Neuronal stem cell (in vitro differentiated cells): ENCODE results near the gene TERF2IP.

Experiments used
- DNase-seq: peaks from one replicate; pipeline ENCODE4 v3.0.0-alpha.2; 2013; ENCODE audit warnings: low spot score
- H2AFZ ChIP-seq: one replicate; pipeline ENCODE4 v1.6.1; 2013; ENCODE audit warnings: mild to moderate bottlenecking, low read length, inconsistent platforms
- H2AK5ac ChIP-seq: 2 replicates; pipeline ENCODE4 v1.6.1; 2013; ENCODE audit warnings: low read depth, mild to moderate bottlenecking, inconsistent platforms, low read length, moderate library complexity, mixed read lengths
- H2BK120ac ChIP-seq: 2 replicates; pipeline ENCODE4 v1.6.1; 2013; ENCODE audit warnings: low read depth, mild to moderate bottlenecking, inconsistent platforms, low read length, moderate library complexity, mixed read lengths
- H2BK12ac ChIP-seq: one replicate; pipeline ENCODE4 v1.6.1; 2013; ENCODE audit warnings: low read length, inconsistent platforms
- H2BK15ac ChIP-seq: 2 replicates; pipeline ENCODE4 v1.6.1; 2013; ENCODE audit warnings: mild to moderate bottlenecking, low read length, inconsistent platforms, mixed read lengths
- H2BK5ac ChIP-seq: one replicate; pipeline ENCODE4 v1.6.1; 2013; ENCODE audit warnings: inconsistent platforms, mild to moderate bottlenecking, low read length, moderate library complexity
- H3K14ac ChIP-seq: one replicate; pipeline ENCODE4 v1.6.1; 2013; ENCODE audit warnings: low read length, inconsistent platforms
- H3K18ac ChIP-seq: 2 replicates; pipeline ENCODE4 v1.6.1; 2013; ENCODE audit warnings: low read length, inconsistent platforms
- H3K23ac ChIP-seq: 2 replicates; pipeline ENCODE4 v1.6.1; 2013; ENCODE audit warnings: low read depth, mild to moderate bottlenecking, mixed read lengths, low read length, inconsistent platforms; ENCODE audit not compliant: poor library complexity
- H3K27ac ChIP-seq: replicated peaks from 3 replicates; pipeline ENCODE4 v1.5.1; 2013; ENCODE audit warnings: low read length, inconsistent platforms
- H3K27me3 ChIP-seq, 3 experiments: 2 replicates each; pipeline ENCODE4 v1.6.1; 2013; ENCODE audit warnings: low read length in 3 of 3, mild to moderate bottlenecking in 2 of 3, inconsistent platforms in 1 of 3, low read depth in 1 of 3, mixed read lengths in 1 of 3, moderate library complexity in 1 of 3; ENCODE audit not compliant: control insufficient read depth in 3 of 3, insufficient read depth in 3 of 3
- H3K36me3 ChIP-seq, 2 donors: replicated peaks in 1 of 2; 2 replicates each; pipeline ENCODE4 v1.6.1; 2013; ENCODE audit warnings: low read length in 2 of 2; ENCODE audit not compliant: control insufficient read depth in 2 of 2, insufficient read depth in 2 of 2
- H3K4ac ChIP-seq: 2 replicates; pipeline ENCODE4 v1.6.1; 2013; ENCODE audit warnings: inconsistent platforms, mild to moderate bottlenecking, low read length, moderate library complexity
- H3K4me1 ChIP-seq, 2 donors: 1 replicate in 1 of 2; 2 replicates in 1 of 2; pipeline ENCODE4 v1.6.1; 2013; ENCODE audit warnings: low read length in 2 of 2, low read depth in 1 of 2; ENCODE audit not compliant: control insufficient read depth in 2 of 2, insufficient read depth in 1 of 2
- H3K4me2 ChIP-seq: one replicate; pipeline ENCODE4 v1.6.1; 2013; ENCODE audit warnings: mild to moderate bottlenecking, low read length, inconsistent platforms; ENCODE audit not compliant: insufficient read depth, poor library complexity, severe bottlenecking
- H3K4me3 ChIP-seq, 2 donors: 2 replicates each; pipeline ENCODE4 v1.5.1; 2013; ENCODE audit warnings: low read length in 2 of 2, mild to moderate bottlenecking in 2 of 2, inconsistent platforms in 1 of 2, moderate library complexity in 1 of 2
- H3K79me1 ChIP-seq: one replicate; pipeline ENCODE4 v1.6.1; 2013; ENCODE audit warnings: low read depth, mild to moderate bottlenecking, inconsistent platforms, low read length, moderate library complexity
- H3K9ac ChIP-seq: one replicate; pipeline ENCODE4 v1.6.1; 2013; ENCODE audit warnings: mild to moderate bottlenecking, low read depth, low read length, inconsistent platforms; ENCODE audit not compliant: poor library complexity
- H3K9me3 ChIP-seq, 2 donors: replicated peaks in 1 of 2; 2 replicates each; pipeline versions ENCODE3 to v1.6.1; 2013; ENCODE audit warnings: low read length in 2 of 2, mild to moderate bottlenecking in 2 of 2, inconsistent platforms in 1 of 2, low read depth in 1 of 2, mixed read lengths in 1 of 2, moderate library complexity in 1 of 2; ENCODE audit not compliant: control insufficient read depth in 2 of 2, insufficient read depth in 1 of 2
- H4K8ac ChIP-seq: one replicate; pipeline ENCODE4 v1.6.1; 2013; ENCODE audit warnings: low read depth, mild to moderate bottlenecking, inconsistent platforms, low read length, moderate library complexity
- H4K91ac ChIP-seq: one replicate; pipeline ENCODE4 v1.6.1; 2013; ENCODE audit warnings: low read length, low read depth, mild to moderate bottlenecking, inconsistent platforms; ENCODE audit not compliant: poor library complexity
- WGBS, 2 donors: extraction: QIAGEN DNeasy Blood & Tissue Kit; methylation state at CpG; one replicate each; pipeline ENCODE4 v1.1.7; 2013; ENCODE audit warnings: missing lambda C conversion rate in 2 of 2, mixed read lengths in 1 of 2; ENCODE audit not compliant: insufficient read length in 2 of 2, insufficient replicate concordance in 1 of 2; ENCODE audit errors: extremely low coverage in 2 of 2; 5-methylcytosine and 5-hydroxymethylcytosine counted together

Gene TERF2IP

GRCh38 chr16:75660726-75661302 is 13.2 kb downstream of the TERF2IP start:
- DNase-seq, result no peak
- no peak overlapping the region for H2BK15ac ChIP-seq
- H3K9ac ChIP-seq, result no peak overlapping the region
- no CpG with 5 or more reads among the region's 4 CpGs for WGBS, 2 donors
- no peaks in the 10 kb centered on the region for H3K9me3 ChIP-seq
- H3K23ac ChIP-seq, result no peak overlapping the region
- no peak overlapping the region for H3K4me3 ChIP-seq
- no peak overlapping the region for H2BK5ac ChIP-seq
- peaks cover 20 to 53% of the 10 kb centered on the region in 2 donors for H3K36me3 ChIP-seq
- H2AK5ac ChIP-seq, result no peak overlapping the region
- no peak overlapping the region for H4K8ac ChIP-seq
- H2AFZ ChIP-seq, result no peak overlapping the region
- H3K4me1 ChIP-seq, result no peaks in the 10 kb centered on the region
- H2BK12ac ChIP-seq, result no peak overlapping the region
- no peak overlapping the region for H3K18ac ChIP-seq
- H3K27me3 ChIP-seq, result no peaks in the 10 kb centered on the region
- H3K14ac ChIP-seq, result no peak overlapping the region
- H3K4ac ChIP-seq, result no peak overlapping the region
- H3K27ac ChIP-seq, result no peak overlapping the region
- H3K4me2 ChIP-seq, result no peak overlapping the region
- no peak overlapping the region for H4K91ac ChIP-seq
- H3K79me1 ChIP-seq, result no peaks in the 10 kb centered on the region
- no peak overlapping the region for H2BK120ac ChIP-seq

GRCh38 chr16:75667503-75667902 is 19.9 kb downstream of the TERF2IP start:
- no peak overlapping the region for H2AK5ac ChIP-seq
- no peaks in the 10 kb centered on the region for H3K9me3 ChIP-seq
- H2AFZ ChIP-seq, result no peak overlapping the region
- no peak overlapping the region for H2BK120ac ChIP-seq
- H3K4me2 ChIP-seq, result no peak overlapping the region
- no peak overlapping the region for H4K8ac ChIP-seq
- no peak overlapping the region for H2BK12ac ChIP-seq
- H3K4ac ChIP-seq, result no peak overlapping the region
- H3K4me1 ChIP-seq, result no peaks in the 10 kb centered on the region
- no peak overlapping the region for H3K18ac ChIP-seq
- H3K36me3 ChIP-seq, result no peaks in the 10 kb centered on the region
- H3K23ac ChIP-seq, result no peak overlapping the region
- no peak overlapping the region for H3K14ac ChIP-seq
- no peak overlapping the region for H4K91ac ChIP-seq
- no peak overlapping the region for H3K27ac ChIP-seq
- no peaks in the 10 kb centered on the region for H3K27me3 ChIP-seq
- no peaks in the 10 kb centered on the region for H3K79me1 ChIP-seq
- H3K4me3 ChIP-seq, result no peak overlapping the region
- H3K9ac ChIP-seq, result no peak overlapping the region
- no peak overlapping the region for H2BK15ac ChIP-seq
- no peak overlapping the region for H2BK5ac ChIP-seq
- no peak for DNase-seq

- Histone ChIP-seq H3K36me3 (no peaks in the 10 kb centered on the region), H3K4me2 (no peak within 1 kb of the TSS), H3K27ac (no peak within 1 kb of the TSS), H4K91ac (no peak within 1 kb of the TSS), H3K4me1 (no peaks in the 10 kb centered on the region), H3K27me3 (no peaks in the 10 kb centered on the region), H3K4me3 (no peak within 1 kb of the TSS), H2BK15ac (no peak within 1 kb of the TSS), H2AFZ (no peak within 1 kb of the TSS), H3K23ac (no peak within 1 kb of the TSS), H2AK5ac (no peak within 1 kb of the TSS), H3K4ac (no peak within 1 kb of the TSS), H3K9me3 (no peaks in the 10 kb centered on the region), H3K18ac (no peak within 1 kb of the TSS), H4K8ac (no peak within 1 kb of the TSS), H3K79me1 (no peaks in the 10 kb centered on the region), H3K9ac (no peak within 1 kb of the TSS), H3K14ac (no peak within 1 kb of the TSS), H2BK12ac (no peak within 1 kb of the TSS), H2BK5ac (no peak within 1 kb of the TSS), H2BK120ac (no peak within 1 kb of the TSS)
- no CpG with 5 or more reads among the region's 4 CpGs for WGBS, 2 donors
- no peak for DNase-seq
Measured at GRCh38 chr16:75676909-75677308, 29.3 kb downstream of the TERF2IP start, which contains the start of gene CPHXL2. Gene CPHXL2, minus strand, starts transcription at chr16:75677009. Its CDS starts 10 bp downstream, at chr16:75676999.

DNA sequence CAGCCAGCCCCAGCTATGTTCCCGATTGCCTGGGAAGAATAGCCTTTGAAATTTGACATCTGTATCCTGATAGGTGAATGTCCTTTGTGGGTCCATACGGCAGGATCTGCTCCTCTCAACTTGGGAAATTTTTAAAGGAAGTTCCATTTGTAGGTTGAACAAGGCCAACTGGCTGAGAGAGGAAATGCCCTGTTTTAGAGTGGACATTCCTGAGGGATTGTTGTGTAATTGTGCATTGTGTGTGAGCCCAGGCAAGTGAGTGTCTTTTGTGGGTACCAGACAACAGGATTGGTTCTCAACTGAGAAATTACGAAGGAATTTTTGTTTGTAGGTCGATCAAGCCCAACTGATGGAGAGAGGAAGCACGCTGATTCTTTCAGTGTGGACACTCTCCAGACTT is 31.8 kb downstream of the TERF2IP start:
- H3K36me3 ChIP-seq, result no peaks in the 10 kb centered on the region

More for the DNA sequence above, 31.8 kb downstream of the TERF2IP start:
- no peak overlapping the region for H3K23ac ChIP-seq
- H4K91ac ChIP-seq, result no peak overlapping the region
- H3K27ac ChIP-seq, result no peak overlapping the region
- H2BK120ac ChIP-seq, result no peak overlapping the region
- H3K4me3 ChIP-seq, result no peak overlapping the region
- no peaks in the 10 kb centered on the region for H3K27me3 ChIP-seq
- no peaks in the 10 kb centered on the region for H3K4me1 ChIP-seq
- H3K79me1 ChIP-seq, result no peaks in the 10 kb centered on the region
- no peak overlapping the region for H2BK15ac ChIP-seq
- no CpG with 5 or more reads among the region's 5 CpGs for WGBS, 2 donors
- H4K8ac ChIP-seq, result no peak overlapping the region
- H3K4ac ChIP-seq, result no peak overlapping the region
- peaks cover under 1 to 14% of the 10 kb centered on the region in 2 donors for H3K9me3 ChIP-seq
- H2BK12ac ChIP-seq, result no peak overlapping the region
- no peak overlapping the region for H2AK5ac ChIP-seq
- no peak for DNase-seq
- no peak overlapping the region for H3K14ac ChIP-seq
- no peak overlapping the region for H2AFZ ChIP-seq
- no peak overlapping the region for H2BK5ac ChIP-seq
- no peak overlapping the region for H3K18ac ChIP-seq
- H3K4me2 ChIP-seq, result no peak overlapping the region
- no peak overlapping the region for H3K9ac ChIP-seq
